DMS153 treated with DMSO at 0.1 percent for 48 hours (cell line): ENCODE measurements around the gene KAT5.
"Not testable (repeated sequence)": the region's sequence is repeated elsewhere in the genome, so short reads cannot be mapped to it uniquely, and the experiment has no call there.

Experiments
- DNase-seq: peaks from one replicate; lab custom pipeline; 2025; ENCODE audit not compliant: unreplicated experiment; lab: John Stamatoyannopoulos, UW

The KAT5 gene

GRCh38 chr11:65711785-65712632, at the start of gene KAT5:
Gene KAT5 (plus strand): TSS chr11:65712252. CDS start chr11:65712268, 16 bp downstream.
- peak; percentile 95 for DNase-seq

GRCh38 chr11:65662799-65663638, 49.0 kb upstream of the KAT5 start, which contains the start of gene RELA:
Gene RELA (minus strand): TSS chr11:65662916. CDS start chr11:65662832, 84 bp downstream.
- DNase-seq = peak; percentile 65

- peak; percentile 36 for DNase-seq
These were observed 48.3 kb upstream of the KAT5 start for GRCh38 chr11:65663639-65664200.

GRCh38 chr11:65672180-65672860, 39.7 kb upstream of the KAT5 start:
- no peak for DNase-seq

GRCh38 chr11:65672982-65673381, 39.1 kb upstream of the KAT5 start:
- DNase-seq = no peak

- no peak for DNase-seq
These were observed 31.8 kb upstream of the KAT5 start for GRCh38 chr11:65680192-65680743.

GRCh38 chr11:65683480-65683879, 28.6 kb upstream of the KAT5 start:
- DNase-seq = not testable (repeated sequence)

- DNase-seq = no peak
These were observed 26.1 kb upstream of the KAT5 start for GRCh38 chr11:65685981-65686380.

- not testable (repeated sequence) for DNase-seq
These were observed 20.2 kb upstream of the KAT5 start for GRCh38 chr11:65691847-65692246.

- DNase-seq = no peak
These were observed 19.7 kb upstream of the KAT5 start for GRCh38 chr11:65692367-65692766.

- peak; percentile 91 for DNase-seq
These were observed 16.4 kb upstream of the KAT5 start for GRCh38 chr11:65695459-65696241.

- no peak for DNase-seq
These were observed 15.1 kb upstream of the KAT5 start for GRCh38 chr11:65696802-65697552.

- no peak for DNase-seq
These were observed 13.8 kb upstream of the KAT5 start for GRCh38 chr11:65698205-65698604.

- DNase-seq = no peak
These were observed 12.7 kb upstream of the KAT5 start for GRCh38 chr11:65699306-65699705.

GRCh38 chr11:65700399-65700798, 11.7 kb upstream of the KAT5 start:
- no peak for DNase-seq

- no peak for DNase-seq
These were observed 10.4 kb upstream of the KAT5 start for GRCh38 chr11:65701686-65702085.

- no peak for DNase-seq
These were observed 8.2 kb upstream of the KAT5 start for GRCh38 chr11:65703846-65704245.

- DNase-seq = not testable (repeated sequence)
These were observed 5.7 kb upstream of the KAT5 start for GRCh38 chr11:65706303-65706763.

- not testable (repeated sequence) for DNase-seq
These were observed 5.0 kb upstream of the KAT5 start for GRCh38 chr11:65707002-65707401.
